Mesendoderm (in vitro differentiated cells): ENCODE data around the gene CACNB2.

Source experiments
- DNase-seq: peaks from one replicate; pipeline ENCODE4 v3.0.0; 2013
- H2AK5ac ChIP-seq: 2 replicates; pipeline ENCODE4 v1.6.1; 2013; ENCODE audit warnings: low read length, inconsistent platforms
- H2BK120ac ChIP-seq: 2 replicates; pipeline ENCODE4 v1.6.1; 2013; ENCODE audit warnings: low read depth, mild to moderate bottlenecking, low read length, moderate library complexity, mixed read lengths
- H2BK15ac ChIP-seq: replicated peaks from 2 replicates; pipeline ENCODE4 v1.6.1; 2013; ENCODE audit warnings: low read depth, mild to moderate bottlenecking, moderate library complexity
- H2BK5ac ChIP-seq: 2 replicates; pipeline ENCODE4 v1.6.1; 2013; ENCODE audit warnings: low read length, inconsistent platforms
- H3K18ac ChIP-seq: 2 replicates; pipeline ENCODE4 v1.6.1; 2013; ENCODE audit warnings: mild to moderate bottlenecking, low read length, mixed read lengths
- H3K23ac ChIP-seq: one replicate; pipeline ENCODE4 v1.6.1; 2013; ENCODE audit warnings: low read length
- H3K27ac ChIP-seq: 2 replicates; pipeline ENCODE4 v1.5.1; 2013; ENCODE audit warnings: low read depth, mild to moderate bottlenecking, inconsistent platforms, low read length, moderate library complexity
- H3K27me3 ChIP-seq: 2 replicates; pipeline ENCODE4 v1.6.1; 2013; ENCODE audit warnings: low read length, control low read depth, mild to moderate bottlenecking, inconsistent platforms; ENCODE audit not compliant: insufficient read depth, poor library complexity
- H3K36me3 ChIP-seq: 2 replicates; pipeline ENCODE4 v1.6.1; 2013; ENCODE audit warnings: low read length, inconsistent platforms; ENCODE audit not compliant: control insufficient read depth, insufficient read depth
- H3K4ac ChIP-seq: one replicate; pipeline ENCODE4 v1.6.1; 2013; ENCODE audit warnings: low read depth, mild to moderate bottlenecking, low read length, moderate library complexity
- H3K4me1 ChIP-seq: 2 replicates; pipeline ENCODE4 v1.6.1; 2013; ENCODE audit warnings: low read depth, low read length, inconsistent platforms; ENCODE audit not compliant: control insufficient read depth
- H3K4me2 ChIP-seq: 2 replicates; pipeline ENCODE4 v1.6.1; 2013; ENCODE audit warnings: low read length
- H3K4me3 ChIP-seq: 2 replicates; pipeline ENCODE4 v1.5.1; 2013; ENCODE audit warnings: mild to moderate bottlenecking, low read length
- H3K56ac ChIP-seq: one replicate; pipeline ENCODE4 v1.6.1; 2013; ENCODE audit warnings: low read length
- H3K79me1 ChIP-seq: 2 replicates; pipeline ENCODE4 v1.6.1; 2013; ENCODE audit warnings: low read length, inconsistent platforms
- H3K79me2 ChIP-seq: 2 replicates; pipeline ENCODE4 v1.6.1; 2013; ENCODE audit warnings: mild to moderate bottlenecking, low read length; ENCODE audit not compliant: control insufficient read depth, insufficient read depth
- H3K9ac ChIP-seq: 2 replicates; pipeline ENCODE4 v1.6.1; 2013; ENCODE audit warnings: low read length, inconsistent platforms
- H4K5ac ChIP-seq: one replicate; pipeline ENCODE4 v1.6.1; 2013; ENCODE audit warnings: low read length
- H4K8ac ChIP-seq: one replicate; pipeline ENCODE4 v1.6.1; 2013; ENCODE audit warnings: low read depth, mild to moderate bottlenecking, control low read depth, low read length, moderate library complexity
- WGBS: extraction: QIAGEN DNeasy Blood & Tissue Kit; methylation state at CpG from one replicate; pipeline ENCODE4 v1.1.7; 2013; ENCODE audit warnings: low lambda C conversion rate, missing lambda C conversion rate; ENCODE audit not compliant: insufficient coverage; ENCODE audit errors: extremely low coverage; 5-methylcytosine and 5-hydroxymethylcytosine counted together

Gene CACNB2

DNA sequence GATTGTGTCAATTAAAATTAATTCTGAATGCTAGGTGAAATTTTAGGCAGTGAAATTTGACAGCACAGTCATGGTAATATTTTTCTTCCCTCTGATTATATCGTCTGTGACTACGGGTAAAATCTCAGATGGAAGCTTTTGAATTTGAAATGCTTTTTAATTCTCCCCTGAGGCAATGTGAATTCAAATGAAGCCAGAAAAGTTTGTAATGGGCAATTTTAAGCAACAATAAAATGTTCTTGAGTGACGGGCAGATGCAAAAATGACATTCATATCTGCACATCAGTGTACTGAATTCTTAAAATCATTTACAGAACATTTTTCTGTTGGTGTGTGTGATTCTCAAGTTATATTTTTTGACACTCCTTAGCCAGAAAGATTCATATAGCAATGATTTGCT, 376.6 kb downstream of the CACNB2 start:
- H4K8ac ChIP-seq, result no peak overlapping the region
- H3K4ac ChIP-seq, result no peak overlapping the region
- no peak overlapping the region for H3K23ac ChIP-seq
- no peak overlapping the region for H4K5ac ChIP-seq
- DNase-seq, result no peak
- no peak overlapping the region for H3K18ac ChIP-seq
- no peak overlapping the region for H3K27ac ChIP-seq
- H2BK5ac ChIP-seq, result no peak overlapping the region
- WGBS, result no CpG with 5 or more reads among the region's 3 CpGs
- H3K36me3 ChIP-seq, result no peaks in the 10 kb centered on the region
- no peaks in the 10 kb centered on the region for H3K79me2 ChIP-seq
- H3K56ac ChIP-seq, result no peak overlapping the region
- H2BK120ac ChIP-seq, result no peak overlapping the region
- H3K79me1 ChIP-seq, result no peaks in the 10 kb centered on the region
- no peak overlapping the region for H2AK5ac ChIP-seq
- no peaks in the 10 kb centered on the region for H3K4me1 ChIP-seq
- H3K9ac ChIP-seq, result no peak overlapping the region
- no peak overlapping the region for H3K4me2 ChIP-seq
- no peaks in the 10 kb centered on the region for H3K27me3 ChIP-seq
- no peak overlapping the region for H3K4me3 ChIP-seq
- H2BK15ac ChIP-seq, result no peak overlapping the region

DNA sequence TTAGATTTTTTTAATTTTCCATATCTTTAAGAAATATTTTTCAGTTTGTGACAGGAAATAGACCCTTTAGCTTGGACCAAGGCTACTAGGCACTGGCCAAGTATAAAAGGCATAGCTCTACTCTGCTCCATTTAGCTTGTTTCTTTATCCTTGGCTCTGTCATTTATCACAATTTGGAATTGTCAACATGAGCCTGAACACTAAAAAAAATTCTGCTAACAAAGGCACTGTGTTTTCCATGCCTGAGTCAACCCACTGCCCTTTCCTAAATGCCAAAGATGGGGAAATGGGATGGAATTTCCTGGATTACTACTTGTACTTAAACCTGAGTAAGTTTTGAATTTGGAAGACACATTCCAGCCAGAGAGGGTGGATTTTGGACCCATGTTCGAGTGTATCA, 382.8 kb downstream of the CACNB2 start:
- Histone ChIP-seq H4K5ac (no peak overlapping the region), H3K4me1 (no peaks in the 10 kb centered on the region), H2BK5ac (no peak overlapping the region), H2BK120ac (no peak overlapping the region), H3K23ac (no peak overlapping the region), H3K9ac (no peak overlapping the region), H3K36me3 (no peaks in the 10 kb centered on the region), H3K79me2 (no peaks in the 10 kb centered on the region), H2AK5ac (no peak overlapping the region), H3K18ac (no peak overlapping the region), H3K79me1 (no peaks in the 10 kb centered on the region), H3K4me2 (no peak overlapping the region), H4K8ac (peak overlapping the region; percentile 17), H3K56ac (no peak overlapping the region), H2BK15ac (no peak overlapping the region), H3K4ac (no peak overlapping the region), H3K27ac (no peak overlapping the region), H3K27me3 (no peaks in the 10 kb centered on the region), H3K4me3 (no peak overlapping the region)
- DNase-seq, result no peak
- WGBS, result no CpG with 5 or more reads among the region's 1 CpG

DNA sequence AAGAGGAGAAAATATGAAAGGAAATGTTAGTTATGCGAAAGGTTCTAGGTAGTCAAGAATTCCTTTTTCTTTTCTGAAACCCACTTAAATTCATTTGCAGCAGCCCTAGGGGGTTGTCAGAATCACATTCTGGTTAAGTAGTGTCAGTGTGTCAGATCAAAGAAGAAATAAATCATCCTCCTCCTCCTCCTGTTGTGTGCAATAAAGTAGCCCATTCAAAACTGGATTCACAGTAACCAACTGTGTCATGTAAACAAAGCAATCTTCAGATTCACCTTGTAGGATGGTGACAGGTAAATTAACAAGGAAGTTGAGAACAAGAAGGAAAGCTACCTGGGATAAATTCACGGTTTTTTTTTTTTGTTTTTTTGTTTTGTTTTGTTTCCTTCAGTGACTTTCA, 383.6 kb downstream of the CACNB2 start:
- Histone ChIP-seq H4K5ac (no peak overlapping the region), H3K4me1 (no peaks in the 10 kb centered on the region), H3K4me2 (no peak overlapping the region), H4K8ac (no peak overlapping the region), H3K79me1 (no peaks in the 10 kb centered on the region), H3K27me3 (no peaks in the 10 kb centered on the region), H3K4ac (no peak overlapping the region), H3K18ac (no peak overlapping the region), H3K4me3 (no peak overlapping the region), H2BK120ac (no peak overlapping the region), H2BK15ac (no peak overlapping the region), H3K36me3 (no peaks in the 10 kb centered on the region), H3K23ac (no peak overlapping the region), H3K56ac (no peak overlapping the region), H3K79me2 (no peaks in the 10 kb centered on the region), H2AK5ac (no peak overlapping the region), H2BK5ac (no peak overlapping the region), H3K9ac (no peak overlapping the region), H3K27ac (no peak overlapping the region)
- DNase-seq, result no peak
- WGBS, result no CpG with 5 or more reads among the region's 2 CpGs

DNA sequence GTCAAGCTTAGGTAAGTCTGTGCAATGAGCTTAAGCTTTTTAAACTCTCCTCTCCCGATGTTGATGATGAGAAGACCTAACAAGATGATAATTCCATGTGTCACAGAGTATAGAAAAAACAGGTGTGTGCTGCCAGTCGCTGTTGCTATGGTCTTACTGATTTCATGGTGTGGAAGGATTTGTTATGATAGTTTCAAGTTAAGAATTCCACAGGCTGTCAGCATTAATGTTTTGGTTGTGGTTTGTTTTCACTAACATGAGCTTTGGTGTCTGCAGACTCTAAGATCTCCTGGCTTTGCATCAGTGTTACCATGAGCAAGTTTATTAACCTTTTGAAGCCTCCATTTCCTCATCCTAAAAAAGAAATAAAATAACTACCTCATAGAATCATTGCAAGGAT, 387.5 kb downstream of the CACNB2 start:
- Histone ChIP-seq H3K79me1 (no peaks in the 10 kb centered on the region), H2BK15ac (no peak overlapping the region), H3K79me2 (no peaks in the 10 kb centered on the region), H2AK5ac (no peak overlapping the region), H4K5ac (no peak overlapping the region), H3K27me3 (no peaks in the 10 kb centered on the region), H3K4me1 (no peaks in the 10 kb centered on the region), H2BK120ac (no peak overlapping the region), H3K4ac (no peak overlapping the region), H3K23ac (no peak overlapping the region), H4K8ac (no peak overlapping the region), H3K4me2 (no peak overlapping the region), H3K36me3 (no peaks in the 10 kb centered on the region), H3K4me3 (no peak overlapping the region), H3K56ac (no peak overlapping the region), H3K9ac (no peak overlapping the region), H2BK5ac (no peak overlapping the region), H3K27ac (no peak overlapping the region), H3K18ac (no peak overlapping the region)
- no CpG with 5 or more reads among the region's 2 CpGs for WGBS
- no peak for DNase-seq

DNA sequence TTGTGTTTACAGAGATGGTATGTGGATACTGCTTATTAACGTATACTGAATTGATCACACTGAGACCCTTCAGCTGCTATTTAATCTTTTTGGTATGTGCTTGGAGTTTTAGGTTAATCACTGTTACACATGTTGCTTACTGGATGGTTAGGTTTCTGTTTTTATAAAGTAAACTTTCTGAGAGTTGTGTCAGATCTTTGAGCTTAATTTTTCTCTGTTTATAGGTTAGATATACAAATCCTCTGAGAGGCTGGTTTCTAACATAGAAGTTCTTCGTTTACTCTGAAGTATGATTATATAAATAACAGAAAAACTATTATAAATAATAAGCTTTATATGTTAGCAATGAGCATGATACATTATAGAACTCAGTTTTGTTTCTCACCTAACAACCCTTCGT, 388.1 kb downstream of the CACNB2 start:
- no peaks in the 10 kb centered on the region for H3K79me2 ChIP-seq
- no peak overlapping the region for H4K8ac ChIP-seq
- H3K4me3 ChIP-seq, result no peak overlapping the region
- no peak overlapping the region for H3K4me2 ChIP-seq
- H2BK15ac ChIP-seq, result no peak overlapping the region
- H3K9ac ChIP-seq, result no peak overlapping the region
- H3K4me1 ChIP-seq, result no peaks in the 10 kb centered on the region
- DNase-seq, result no peak
- H3K27me3 ChIP-seq, result no peaks in the 10 kb centered on the region
- H3K23ac ChIP-seq, result no peak overlapping the region
- H4K5ac ChIP-seq, result no peak overlapping the region
- no peak overlapping the region for H2BK120ac ChIP-seq
- no peak overlapping the region for H3K4ac ChIP-seq
- H3K27ac ChIP-seq, result no peak overlapping the region
- H3K18ac ChIP-seq, result no peak overlapping the region
- no peaks in the 10 kb centered on the region for H3K79me1 ChIP-seq
- no CpG with 5 or more reads among the region's 3 CpGs for WGBS
- H2AK5ac ChIP-seq, result no peak overlapping the region
- no peak overlapping the region for H3K56ac ChIP-seq
- H3K36me3 ChIP-seq, result no peaks in the 10 kb centered on the region
- H2BK5ac ChIP-seq, result no peak overlapping the region

DNA sequence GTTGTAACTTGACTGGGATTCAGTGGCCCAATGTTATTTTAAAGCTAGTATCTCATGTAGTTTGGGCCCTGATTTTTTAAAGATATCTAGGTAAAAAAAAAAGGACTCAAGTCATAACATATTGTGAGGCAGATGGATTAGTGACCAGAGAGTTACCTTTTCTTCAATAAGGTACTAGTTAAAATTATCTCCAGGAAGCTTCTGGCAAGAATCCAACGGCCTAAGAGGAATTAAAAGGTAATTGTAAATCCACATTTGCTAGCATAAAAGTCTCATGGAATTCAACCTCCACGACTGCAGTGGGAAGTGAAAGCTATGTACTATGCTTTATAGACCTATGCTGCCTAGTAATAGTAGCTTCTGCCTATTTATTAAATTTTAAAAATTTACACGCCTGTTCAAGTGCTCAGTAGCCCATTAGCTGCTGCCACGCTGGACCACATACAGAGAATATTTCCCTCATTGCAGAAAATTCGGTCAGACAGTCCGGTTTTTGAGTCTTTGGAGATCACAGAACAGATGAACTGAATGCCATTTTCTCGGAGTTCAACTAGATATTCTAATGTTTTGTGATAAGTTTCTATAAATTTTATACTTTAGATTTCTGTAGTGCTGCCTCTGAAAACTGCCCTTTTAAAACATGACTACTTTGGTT, 392.8 kb downstream of the CACNB2 start:
- Histone ChIP-seq H2AK5ac (no peak overlapping the region), H2BK15ac (no peak overlapping the region), H3K4me1 (no peaks in the 10 kb centered on the region), H4K8ac (no peak overlapping the region), H3K79me2 (no peaks in the 10 kb centered on the region), H3K9ac (no peak overlapping the region), H3K27me3 (no peaks in the 10 kb centered on the region), H3K18ac (no peak overlapping the region), H2BK120ac (no peak overlapping the region), H3K27ac (no peak overlapping the region), H2BK5ac (no peak overlapping the region), H3K4me3 (no peak overlapping the region), H3K56ac (no peak overlapping the region), H4K5ac (no peak overlapping the region), H3K23ac (no peak overlapping the region), H3K79me1 (no peaks in the 10 kb centered on the region), H3K4ac (no peak overlapping the region), H3K36me3 (no peaks in the 10 kb centered on the region), H3K4me2 (no peak overlapping the region)
- WGBS, result no CpG with 5 or more reads among the region's 7 CpGs
- no peak for DNase-seq
